Astrocyte of the cerebellum (primary cell): ENCODE measurements around the gene ATAT1.

Experiments
- DNase-seq: peaks from one replicate; pipeline ENCODE4 v3.0.0-alpha.2; 2011; ENCODE audit warnings: low read depth
- H3K4me3 ChIP-seq: 2 replicates; pipeline ENCODE4 v1.5.1; 2011; ENCODE audit warnings: mild to moderate bottlenecking, low read depth, low read length, moderate library complexity
- in situ Hi-C: cut with HindIII; loops from 2 replicates; pipeline ENCODE4 v1.10.0; 2017; ENCODE audit warnings: low sequenced_read_pairs
- TF ChIP-seq, protein P1 (sequence below): IDR thresholded peaks from 2 replicates; pipeline ENCODE4 v1.5.1; 2012; ENCODE audit warnings: low read length, low read depth, moderate library complexity, mild to moderate bottlenecking; ENCODE audit errors: missing control alignments

Gene ATAT1

DNA sequence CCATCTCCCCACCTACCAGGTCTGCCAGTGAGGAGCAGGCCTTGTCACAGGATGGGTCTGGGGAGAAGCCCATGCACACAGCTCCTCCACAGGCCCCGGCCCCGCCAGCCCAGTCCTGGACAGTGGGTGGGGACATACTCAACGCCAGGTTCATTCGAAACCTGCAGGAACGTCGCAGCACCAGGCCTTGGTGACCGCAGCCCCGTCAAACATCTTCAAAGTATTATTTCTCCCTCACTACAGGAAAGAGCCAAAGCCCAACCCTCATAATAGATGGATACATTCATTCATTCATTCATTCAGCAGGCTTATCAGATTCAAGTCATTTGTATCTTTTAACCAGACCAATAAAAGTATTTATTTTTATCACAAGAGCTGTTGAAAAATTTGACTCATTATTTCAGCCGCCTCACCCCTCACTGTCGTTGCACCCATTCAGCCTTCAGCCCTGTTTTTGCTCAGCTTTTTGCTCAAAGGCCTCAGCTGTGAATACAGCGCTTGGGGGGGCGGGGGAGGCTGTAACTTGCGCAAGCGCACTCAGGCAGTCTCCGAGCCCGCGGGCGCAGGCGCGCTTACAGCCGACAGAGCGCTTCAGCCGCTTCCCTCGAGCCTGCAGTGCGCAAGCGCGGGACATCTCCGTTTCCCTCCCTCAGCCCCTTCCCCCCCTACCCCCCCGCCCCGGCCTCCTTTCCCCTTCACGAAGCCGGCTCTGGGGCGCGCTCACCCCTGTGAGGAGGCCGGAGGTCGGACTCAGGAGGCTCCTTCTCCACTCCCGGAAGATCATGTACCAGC lies 20.0 kb downstream of the ATAT1 start, which contains the start of gene C6orf136:
Gene C6orf136, plus strand, starts transcription at position 684 of the 792 bp plus-strand sequence. Its CDS starts 99 bp downstream, at position 783.
- in situ Hi-C loops: no loop called here

DNA sequence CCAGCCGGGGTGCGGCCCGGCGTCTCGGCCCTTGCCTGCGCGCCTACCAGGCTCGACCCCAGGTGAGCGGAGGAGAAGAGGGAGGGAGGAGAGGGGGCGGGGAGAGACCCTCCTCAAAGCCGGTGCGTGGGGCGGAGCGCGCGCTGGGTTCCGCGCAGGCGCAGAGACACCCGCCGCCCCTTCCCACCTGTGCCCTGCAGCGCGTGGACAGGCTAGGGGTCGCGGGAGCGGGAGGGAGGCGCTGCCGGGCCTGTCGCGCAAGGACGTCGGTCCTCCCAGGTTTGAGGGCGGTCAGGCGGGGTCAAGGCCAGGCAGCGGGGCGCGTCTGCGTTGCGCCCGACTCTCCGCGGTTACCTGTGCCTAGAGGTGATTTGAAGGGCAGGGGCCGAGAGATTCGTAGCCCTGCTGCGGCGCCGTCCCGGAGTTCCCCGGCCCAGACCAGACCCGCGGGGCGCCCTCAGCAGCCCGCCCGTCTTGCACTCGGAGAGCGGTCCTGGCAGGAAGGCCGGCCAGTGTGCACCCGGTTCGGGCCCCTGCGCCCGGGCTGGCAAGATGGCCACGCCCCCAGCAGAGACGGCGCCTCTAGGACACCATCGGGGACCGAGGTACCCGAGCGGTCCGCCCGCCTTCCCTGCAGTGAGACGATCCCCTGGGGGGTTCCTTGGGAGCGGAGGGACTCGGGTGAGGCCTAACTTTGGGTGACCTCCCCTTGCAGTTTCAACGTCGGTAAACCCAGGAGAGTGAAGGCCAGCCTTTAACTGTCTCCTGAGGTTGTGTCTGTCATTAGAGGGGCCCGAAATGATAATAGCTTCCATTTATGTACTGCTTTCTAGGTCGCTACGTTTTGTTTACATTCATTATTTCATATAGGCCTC lies 20.8 kb downstream of the ATAT1 start:
- DNase-seq: no peak
- H3K4me3 ChIP-seq: peak overlapping the region; percentile 95
- TF ChIP-seq, protein P1, sequence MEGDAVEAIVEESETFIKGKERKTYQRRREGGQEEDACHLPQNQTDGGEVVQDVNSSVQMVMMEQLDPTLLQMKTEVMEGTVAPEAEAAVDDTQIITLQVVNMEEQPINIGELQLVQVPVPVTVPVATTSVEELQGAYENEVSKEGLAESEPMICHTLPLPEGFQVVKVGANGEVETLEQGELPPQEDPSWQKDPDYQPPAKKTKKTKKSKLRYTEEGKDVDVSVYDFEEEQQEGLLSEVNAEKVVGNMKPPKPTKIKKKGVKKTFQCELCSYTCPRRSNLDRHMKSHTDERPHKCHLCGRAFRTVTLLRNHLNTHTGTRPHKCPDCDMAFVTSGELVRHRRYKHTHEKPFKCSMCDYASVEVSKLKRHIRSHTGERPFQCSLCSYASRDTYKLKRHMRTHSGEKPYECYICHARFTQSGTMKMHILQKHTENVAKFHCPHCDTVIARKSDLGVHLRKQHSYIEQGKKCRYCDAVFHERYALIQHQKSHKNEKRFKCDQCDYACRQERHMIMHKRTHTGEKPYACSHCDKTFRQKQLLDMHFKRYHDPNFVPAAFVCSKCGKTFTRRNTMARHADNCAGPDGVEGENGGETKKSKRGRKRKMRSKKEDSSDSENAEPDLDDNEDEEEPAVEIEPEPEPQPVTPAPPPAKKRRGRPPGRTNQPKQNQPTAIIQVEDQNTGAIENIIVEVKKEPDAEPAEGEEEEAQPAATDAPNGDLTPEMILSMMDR: no peak
- in situ Hi-C loops: no loop called here

More for the DNA sequence above, 20.0 kb downstream of the ATAT1 start, which contains the start of gene C6orf136:
- TF ChIP-seq, protein P1: no peak
- DNase-seq: peak; percentile 81
- peak within 1 kb of the TSS; percentile 95 for H3K4me3 ChIP-seq

DNA sequence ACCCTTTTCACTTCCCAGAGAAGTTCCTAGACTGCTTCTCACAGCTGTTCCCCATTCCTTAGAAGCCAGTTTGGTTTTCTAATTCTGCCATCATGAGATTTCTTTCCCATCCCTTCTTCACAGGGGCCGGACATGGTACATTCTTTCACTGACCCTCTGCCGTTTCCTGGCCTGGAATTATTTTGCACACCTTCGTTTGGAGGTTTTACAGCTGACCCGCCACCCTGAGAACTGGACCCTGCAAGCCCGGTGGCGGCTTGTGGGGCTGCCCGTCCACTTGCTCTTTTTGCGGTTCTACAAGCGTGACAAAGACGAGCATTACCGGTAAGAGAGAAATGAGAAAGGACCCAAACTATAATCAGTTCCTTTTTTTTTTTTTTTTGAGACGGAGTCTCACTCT lies 24.5 kb downstream of the ATAT1 start:
- in situ Hi-C loops: no loop called here
- H3K4me3 ChIP-seq: no peak overlapping the region
- TF ChIP-seq, protein P1: no peak
- DNase-seq: no peak

DNA sequence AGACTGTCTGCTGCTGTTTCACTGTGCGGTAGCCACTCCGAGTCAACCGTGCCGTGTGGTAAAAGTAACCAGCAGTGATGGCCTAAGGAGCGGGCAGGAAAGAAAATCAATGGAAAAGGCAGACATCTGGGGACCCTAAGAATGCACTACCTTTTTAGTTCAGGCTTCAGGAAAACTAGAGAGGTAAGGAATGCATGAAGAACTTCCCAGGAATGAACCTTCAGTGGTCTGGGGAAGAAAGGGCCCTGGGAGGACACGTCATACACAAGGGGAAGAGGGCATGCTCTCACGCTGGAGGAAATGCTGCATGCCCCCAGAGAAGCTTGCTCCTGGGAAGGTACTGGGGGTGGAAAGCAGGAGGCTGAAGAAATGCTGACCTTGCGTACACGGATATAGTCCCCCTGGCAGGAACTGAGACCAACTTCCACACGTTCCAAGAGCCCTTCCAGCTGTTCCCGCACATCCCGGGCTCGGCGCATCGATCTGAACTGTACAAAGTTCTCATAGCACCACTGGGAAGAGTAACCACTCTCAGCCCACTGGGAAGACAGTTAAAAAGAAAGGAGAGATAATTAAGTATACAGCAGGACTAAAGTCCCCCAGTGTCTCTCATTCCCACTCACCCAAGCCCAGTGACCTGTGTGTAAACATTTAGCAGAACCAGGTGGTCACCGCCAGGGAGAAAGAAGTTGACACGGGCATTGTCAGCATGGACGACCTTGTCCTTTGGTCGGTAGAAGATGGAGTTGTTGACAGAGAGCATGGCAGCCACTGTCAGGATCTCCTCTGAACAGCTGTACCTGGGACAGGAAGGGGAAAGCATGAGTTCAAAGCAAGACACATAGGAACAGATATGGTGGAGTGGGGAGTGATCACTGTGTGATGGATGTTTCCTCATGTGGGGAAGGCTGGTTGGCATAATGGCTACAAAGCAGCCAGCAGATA lies 28.4 kb downstream of the ATAT1 start:
- no peak overlapping the region for H3K4me3 ChIP-seq
- in situ Hi-C loops: no loop called here
- TF ChIP-seq, protein P1: no peak
- DNase-seq: no peak

DNA sequence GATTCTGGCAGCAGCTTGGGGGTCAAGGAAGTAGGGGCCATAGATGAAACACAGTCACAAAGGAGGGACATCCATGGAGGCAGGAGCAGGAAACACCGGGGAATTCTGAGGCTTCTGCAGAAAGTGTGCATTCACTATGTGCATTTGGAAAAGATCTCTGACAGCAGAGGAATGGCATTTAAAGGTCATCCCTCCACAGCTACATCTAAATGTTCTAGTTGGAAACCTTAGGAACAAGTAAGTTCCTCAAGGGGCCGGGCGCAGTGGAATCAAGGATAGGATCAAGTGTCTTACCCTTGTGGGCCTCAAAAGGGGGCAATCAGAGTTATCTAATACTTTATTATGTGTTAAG lies 29.0 kb downstream of the ATAT1 start:
- TF ChIP-seq, protein P1: no peak
- in situ Hi-C loops: no loop called here
- H3K4me3 ChIP-seq: no peak overlapping the region
- DNase-seq: no peak

DNA sequence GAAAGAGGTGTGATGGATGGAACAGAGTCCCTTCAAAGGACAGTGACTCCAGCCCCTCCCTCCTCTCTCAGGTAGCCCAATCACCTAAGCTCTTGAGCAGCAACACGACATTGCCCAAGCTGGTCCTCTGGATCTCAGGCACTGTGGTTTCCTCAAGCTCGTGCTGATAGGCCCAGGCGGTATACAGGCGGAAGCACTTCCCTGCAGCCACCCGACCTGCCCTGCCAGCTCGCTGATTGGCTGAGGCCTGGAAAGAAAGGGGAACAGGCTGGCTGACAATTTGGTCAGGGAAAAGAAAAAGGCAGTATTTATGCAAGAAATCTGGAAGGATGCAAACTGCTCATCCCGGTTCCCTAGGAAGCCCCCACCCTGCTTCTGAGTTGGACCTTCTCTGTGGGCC lies 29.8 kb downstream of the ATAT1 start:
- in situ Hi-C loops: no loop called here
- H3K4me3 ChIP-seq: no peak overlapping the region
- TF ChIP-seq, protein P1: no peak

More for the DNA sequence above, 29.8 kb downstream of the ATAT1 start:
- DNase-seq: no peak
